ENCODE results near the gene WDR49.

The WDR49 gene

GRCh38 chr3:167501941-167502340 lies 151.8 kb downstream of the WDR49 start:
- Histone ChIP-seq H3K9ac (ENCODE audit: low read length) (no peak overlapping the region), H4K20me1 (ENCODE audit: low read depth, low read length) (no peaks in the 10 kb centered on the region), H3K27ac (ENCODE audit: low read depth, low read length) (no peak overlapping the region), H3F3A (ENCODE audit: insufficient read depth) (no peaks in the 10 kb centered on the region), H3K4me3 (ENCODE audit: insufficient read depth, low read length, poor library complexity, severe bottlenecking) (no peak overlapping the region), H3K9me3 (ENCODE audit: insufficient read depth, low read length) (no peaks in the 10 kb centered on the region), H3K27me3 (ENCODE audit: low read length) (no peaks in the 10 kb centered on the region), H3K36me3 (ENCODE audit: low read length) (no peaks in the 10 kb centered on the region), H2AFZ (ENCODE audit: low read depth, low read length, severe bottlenecking) (no peak overlapping the region), H3K9me2 (replicated peaks; ENCODE audit: insufficient read depth, low read length) (no peaks in the 10 kb centered on the region), H3K79me2 (ENCODE audit: insufficient read depth, low read length) (no peaks in the 10 kb centered on the region), H3K4me2 (ENCODE audit: low read depth, low read length, poor library complexity, severe bottlenecking) (no peak overlapping the region)
- TF ChIP-seq CTCF (IDR thresholded peaks at IDR 0.05; ENCODE audit: insufficient read depth, low read length, poor library complexity, severe bottlenecking), result no peak
- no peak for TF ChIP-seq EZH2phosphoT487 (conservative IDR thresholded peaks at IDR 0.05; ENCODE audit: low read length)

- Histone ChIP-seq H3K27me3 (ENCODE audit: low read length) (no peaks in the 10 kb centered on the region), H4K20me1 (ENCODE audit: low read depth, low read length) (no peaks in the 10 kb centered on the region), H3K9me2 (replicated peaks; ENCODE audit: insufficient read depth, low read length) (no peaks in the 10 kb centered on the region), H3K79me2 (ENCODE audit: insufficient read depth, low read length) (no peaks in the 10 kb centered on the region), H3K4me2 (ENCODE audit: low read depth, low read length, poor library complexity, severe bottlenecking) (no peak overlapping the region), H3K9ac (ENCODE audit: low read length) (no peak overlapping the region), H3K4me3 (ENCODE audit: insufficient read depth, low read length, poor library complexity, severe bottlenecking) (no peak overlapping the region), H3K9me3 (ENCODE audit: insufficient read depth, low read length) (no peaks in the 10 kb centered on the region), H3K27ac (ENCODE audit: low read depth, low read length) (no peak overlapping the region), H3K36me3 (ENCODE audit: low read length) (no peaks in the 10 kb centered on the region), H3F3A (ENCODE audit: insufficient read depth) (no peaks in the 10 kb centered on the region), H2AFZ (ENCODE audit: low read depth, low read length, severe bottlenecking) (no peak overlapping the region)
- TF ChIP-seq CTCF (IDR thresholded peaks at IDR 0.05; ENCODE audit: insufficient read depth, low read length, poor library complexity, severe bottlenecking) (no peak), EZH2phosphoT487 (conservative IDR thresholded peaks at IDR 0.05; ENCODE audit: low read length) (no peak)
These were observed 155.8 kb downstream of the WDR49 start for GRCh38 chr3:167497903-167498302.

- Histone ChIP-seq H3K9ac (ENCODE audit: low read length) (no peak overlapping the region), H3K4me2 (ENCODE audit: low read depth, low read length, poor library complexity, severe bottlenecking) (no peak overlapping the region), H3K36me3 (ENCODE audit: low read length) (no peaks in the 10 kb centered on the region), H3F3A (ENCODE audit: insufficient read depth) (no peaks in the 10 kb centered on the region), H3K27ac (ENCODE audit: low read depth, low read length) (no peak overlapping the region), H3K27me3 (ENCODE audit: low read length) (no peaks in the 10 kb centered on the region), H3K79me2 (ENCODE audit: insufficient read depth, low read length) (no peaks in the 10 kb centered on the region), H3K9me2 (replicated peaks; ENCODE audit: insufficient read depth, low read length) (no peaks in the 10 kb centered on the region), H3K9me3 (ENCODE audit: insufficient read depth, low read length) (no peaks in the 10 kb centered on the region), H3K4me3 (ENCODE audit: insufficient read depth, low read length, poor library complexity, severe bottlenecking) (no peak overlapping the region), H4K20me1 (ENCODE audit: low read depth, low read length) (no peaks in the 10 kb centered on the region), H2AFZ (ENCODE audit: low read depth, low read length, severe bottlenecking) (no peak overlapping the region)
- no peak for TF ChIP-seq EZH2phosphoT487 (conservative IDR thresholded peaks at IDR 0.05; ENCODE audit: low read length)
- no peak for TF ChIP-seq CTCF (IDR thresholded peaks at IDR 0.05; ENCODE audit: insufficient read depth, low read length, poor library complexity, severe bottlenecking)
These were observed 160.5 kb downstream of the WDR49 start for GRCh38 chr3:167493244-167493643.
